ENCODE results near the gene SLAIN2.
A peak's percentile ranks its signal among the peaks of the same experiment; 100 is the strongest.

DNA sequence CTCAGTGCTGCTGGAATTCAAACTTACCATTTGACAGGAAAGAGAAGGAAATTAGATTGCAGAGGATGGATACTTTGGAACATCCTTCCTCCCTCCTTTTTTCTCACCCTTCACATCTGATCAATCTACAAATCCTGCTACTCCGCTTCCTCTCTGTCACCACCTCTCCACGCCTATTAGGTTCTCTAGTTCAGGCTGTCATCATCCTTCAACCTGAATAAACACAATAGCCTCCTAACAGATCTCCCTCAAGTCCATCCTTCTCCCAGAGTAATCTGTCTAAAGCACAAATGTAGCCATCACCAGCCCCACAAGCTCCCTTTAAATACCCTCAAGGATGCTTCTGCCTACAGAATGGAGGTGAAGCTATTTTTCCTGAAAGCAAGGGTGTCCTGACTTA, 20.0 kb upstream of the SLAIN2 start:
- TF ChIP-seq, protein P1, sequence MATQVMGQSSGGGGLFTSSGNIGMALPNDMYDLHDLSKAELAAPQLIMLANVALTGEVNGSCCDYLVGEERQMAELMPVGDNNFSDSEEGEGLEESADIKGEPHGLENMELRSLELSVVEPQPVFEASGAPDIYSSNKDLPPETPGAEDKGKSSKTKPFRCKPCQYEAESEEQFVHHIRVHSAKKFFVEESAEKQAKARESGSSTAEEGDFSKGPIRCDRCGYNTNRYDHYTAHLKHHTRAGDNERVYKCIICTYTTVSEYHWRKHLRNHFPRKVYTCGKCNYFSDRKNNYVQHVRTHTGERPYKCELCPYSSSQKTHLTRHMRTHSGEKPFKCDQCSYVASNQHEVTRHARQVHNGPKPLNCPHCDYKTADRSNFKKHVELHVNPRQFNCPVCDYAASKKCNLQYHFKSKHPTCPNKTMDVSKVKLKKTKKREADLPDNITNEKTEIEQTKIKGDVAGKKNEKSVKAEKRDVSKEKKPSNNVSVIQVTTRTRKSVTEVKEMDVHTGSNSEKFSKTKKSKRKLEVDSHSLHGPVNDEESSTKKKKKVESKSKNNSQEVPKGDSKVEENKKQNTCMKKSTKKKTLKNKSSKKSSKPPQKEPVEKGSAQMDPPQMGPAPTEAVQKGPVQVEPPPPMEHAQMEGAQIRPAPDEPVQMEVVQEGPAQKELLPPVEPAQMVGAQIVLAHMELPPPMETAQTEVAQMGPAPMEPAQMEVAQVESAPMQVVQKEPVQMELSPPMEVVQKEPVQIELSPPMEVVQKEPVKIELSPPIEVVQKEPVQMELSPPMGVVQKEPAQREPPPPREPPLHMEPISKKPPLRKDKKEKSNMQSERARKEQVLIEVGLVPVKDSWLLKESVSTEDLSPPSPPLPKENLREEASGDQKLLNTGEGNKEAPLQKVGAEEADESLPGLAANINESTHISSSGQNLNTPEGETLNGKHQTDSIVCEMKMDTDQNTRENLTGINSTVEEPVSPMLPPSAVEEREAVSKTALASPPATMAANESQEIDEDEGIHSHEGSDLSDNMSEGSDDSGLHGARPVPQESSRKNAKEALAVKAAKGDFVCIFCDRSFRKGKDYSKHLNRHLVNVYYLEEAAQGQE (IDR thresholded peaks at IDR 0.05; ENCODE audit: insufficient read depth in 1 of 2, low read depth in 2 of 2, low read length in 2 of 2) = 0 out of 4 replicates have a peak, but pooled peaks of 1 of the 2 experiments have one; percentile 47
- no peak for TF ChIP-seq POLR2AphosphoS5 (IDR thresholded peaks at IDR 0.05; ENCODE audit: low read depth, low read length)
- no peak for TF ChIP-seq SIN3A (IDR thresholded peaks at IDR 0.05; ENCODE audit: borderline replicate concordance, insufficient read depth, low read length)

Measured in PFSK-1 (cell line).